IPS-NIHi11 (cell line): ENCODE data around the gene EVA1C.
A peak's percentile ranks its signal among the peaks of the same experiment; 100 is the strongest.
"Not testable (repeated sequence)": the region's sequence is repeated elsewhere in the genome, so short reads cannot be mapped to it uniquely, and the experiment has no call there.

Experiments
- DNase-seq: peaks from one replicate; pipeline ENCODE4 v3.0.0; 2012; ENCODE audit warnings: mixed read lengths, low spot score

Gene EVA1C

DNA sequence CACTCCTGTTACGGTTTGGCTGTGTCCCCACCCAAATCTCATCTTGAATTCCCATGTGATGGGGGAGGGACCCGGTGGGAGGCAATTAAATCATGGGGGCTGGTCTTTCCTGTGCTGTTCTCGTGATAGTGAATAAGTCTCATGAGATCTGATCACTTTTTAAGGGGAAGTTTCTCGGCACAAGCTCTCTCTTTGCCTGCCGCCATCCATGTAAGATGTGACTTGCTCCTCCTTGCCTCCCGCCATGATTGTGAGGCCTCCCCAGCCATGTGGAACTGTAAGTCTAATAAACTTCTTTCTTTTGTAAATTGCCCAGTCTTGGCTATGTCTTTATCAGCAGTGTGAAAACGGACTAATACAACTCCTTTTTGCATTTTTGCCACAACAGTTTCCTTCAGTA is 118.3 kb downstream of the EVA1C start:
- not testable (repeated sequence) for DNase-seq

DNA sequence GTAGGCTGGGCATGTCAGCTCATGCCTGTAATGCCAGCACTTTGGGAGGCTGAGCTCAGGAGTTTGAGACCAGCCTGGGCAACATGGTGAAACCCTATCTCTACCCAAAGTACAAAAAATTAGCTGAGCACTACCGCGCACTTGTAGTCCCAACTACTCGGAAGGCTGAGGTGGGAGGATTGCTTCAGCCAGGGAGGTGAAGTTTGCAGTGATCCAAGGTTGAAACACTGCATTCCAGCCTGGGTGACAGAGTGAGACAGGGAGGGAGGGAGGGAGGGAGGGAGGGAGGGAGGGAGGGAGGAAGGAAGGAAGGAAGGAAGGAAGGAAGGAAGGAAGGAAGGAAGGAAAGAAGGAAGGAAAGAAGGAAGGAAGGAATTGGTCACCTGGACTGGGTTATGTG is 119.1 kb downstream of the EVA1C start:
- DNase-seq, result not testable (repeated sequence)

- peak; percentile 4 for DNase-seq
These were observed 120.1 kb downstream of the EVA1C start for GRCh38 chr21:32532636-32533035.

DNA sequence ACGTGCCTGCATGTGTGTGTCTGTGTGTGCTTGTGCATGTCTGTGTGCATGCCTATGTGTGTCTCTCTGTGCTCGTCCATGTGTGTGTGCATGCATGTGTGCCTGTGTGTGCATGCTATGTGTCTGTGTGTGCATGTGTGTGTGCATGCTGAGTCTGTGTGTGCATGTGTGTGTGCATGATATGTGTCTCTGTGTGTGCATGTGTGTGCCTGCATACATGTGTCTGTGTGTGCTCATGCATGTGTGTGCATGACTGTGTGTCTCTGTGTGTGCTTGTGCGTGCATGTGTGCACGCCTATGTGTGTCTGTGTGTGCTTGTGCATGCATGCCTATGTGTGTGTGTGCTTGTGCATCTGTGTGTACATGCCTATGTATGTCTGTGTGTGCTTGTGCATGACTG is 120.5 kb downstream of the EVA1C start:
- no peak for DNase-seq

DNA sequence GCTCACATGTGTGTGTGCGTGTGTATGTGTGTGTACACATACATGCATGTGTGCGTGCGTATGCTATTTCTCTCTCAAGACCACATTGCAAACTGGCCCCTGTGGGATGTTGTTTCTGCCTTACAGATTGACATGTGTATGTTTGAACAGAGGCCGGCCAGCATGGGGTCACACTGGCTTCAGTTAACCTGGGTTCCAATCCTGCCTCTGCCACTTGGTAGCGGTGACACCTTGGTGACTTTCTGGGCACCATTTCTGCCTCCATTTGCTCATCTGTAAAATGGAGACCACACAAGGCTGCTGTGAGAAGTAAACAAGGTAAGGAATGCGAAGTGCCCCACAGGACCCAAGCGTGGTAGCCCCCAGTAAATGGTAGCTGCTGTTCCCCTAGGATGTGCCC is 121.1 kb downstream of the EVA1C start:
- no peak for DNase-seq

DNA sequence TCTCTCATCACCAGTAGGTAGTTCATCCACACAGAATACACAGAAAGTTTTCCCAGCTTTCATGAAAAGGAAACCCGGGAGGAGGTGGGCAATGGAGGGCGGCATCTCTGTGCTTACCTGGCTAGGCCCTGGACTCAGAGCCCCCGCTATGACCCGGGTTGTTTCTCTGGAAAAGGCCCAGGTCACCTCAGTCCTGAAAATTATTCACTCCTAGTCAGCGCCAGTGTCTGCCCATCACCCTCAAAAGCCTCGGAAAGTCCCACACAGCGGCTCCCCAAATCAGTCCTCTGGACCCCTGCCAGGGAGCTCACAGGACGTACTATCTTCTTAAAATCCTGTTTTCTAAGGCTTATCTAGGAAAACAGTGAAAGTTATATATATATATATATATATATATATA is 121.6 kb downstream of the EVA1C start:
- no peak for DNase-seq

DNA sequence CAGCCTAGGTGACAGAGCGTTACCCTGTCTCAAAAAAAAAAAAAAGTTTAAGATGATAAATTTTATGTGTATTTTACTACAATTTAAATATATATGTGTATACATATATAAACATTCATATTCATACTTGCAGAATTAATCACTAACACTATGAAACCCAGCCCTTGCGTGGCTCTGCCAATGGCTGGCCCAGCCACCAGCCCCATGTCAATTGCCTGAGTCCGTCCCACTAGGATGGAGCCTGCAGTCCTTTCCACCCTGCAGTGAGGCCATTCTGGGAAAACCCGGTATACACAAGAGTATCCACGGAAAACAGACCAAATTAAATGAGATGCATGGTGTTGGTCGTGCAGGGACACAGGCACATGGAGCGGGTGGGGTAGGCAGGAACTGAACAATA is 123.1 kb downstream of the EVA1C start:
- DNase-seq, result no peak

GRCh38 chr21:32537569-32537881 is 125.0 kb downstream of the EVA1C start:
- no peak for DNase-seq

GRCh38 chr21:32538147-32538792 is 125.8 kb downstream of the EVA1C start:
- DNase-seq, result no peak

DNA sequence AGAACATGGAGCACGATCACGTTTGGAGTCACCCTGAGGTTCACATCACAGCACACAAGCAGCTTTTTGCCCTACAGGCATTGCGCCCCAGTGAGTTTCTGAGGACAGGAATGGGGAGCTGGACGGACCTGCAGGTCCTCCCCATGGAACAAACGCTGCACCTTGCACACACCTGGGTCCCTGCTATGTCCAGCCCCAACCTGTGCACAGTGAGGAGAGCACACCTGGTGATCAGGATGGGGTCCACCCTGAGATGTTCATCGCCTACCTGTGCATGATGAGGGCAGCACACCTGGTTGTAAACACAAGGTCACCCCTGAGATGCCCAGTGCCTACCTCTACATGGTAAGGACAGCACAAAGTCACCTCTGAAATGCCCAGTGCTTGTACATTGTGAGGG is 126.9 kb downstream of the EVA1C start:
- DNase-seq, result no peak

DNA sequence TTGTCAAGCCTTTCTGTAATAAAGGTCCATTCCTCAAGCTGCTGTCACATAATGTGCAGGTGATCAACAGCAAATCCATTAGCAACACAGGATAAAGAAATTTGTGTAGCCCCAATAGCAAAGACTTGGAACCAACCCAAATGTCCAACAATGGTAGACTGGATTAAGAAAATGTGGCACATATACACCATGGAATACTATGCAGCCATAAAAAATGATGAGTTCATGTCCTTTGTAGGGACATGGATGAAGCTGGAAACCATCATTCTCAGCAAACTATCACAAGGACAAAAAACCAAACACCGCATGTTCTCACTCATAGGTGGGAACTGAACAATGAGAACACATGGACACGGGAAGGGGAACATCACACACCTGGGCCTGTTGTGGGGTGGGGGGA is 130.6 kb downstream of the EVA1C start:
- DNase-seq, result not testable (repeated sequence)

DNA sequence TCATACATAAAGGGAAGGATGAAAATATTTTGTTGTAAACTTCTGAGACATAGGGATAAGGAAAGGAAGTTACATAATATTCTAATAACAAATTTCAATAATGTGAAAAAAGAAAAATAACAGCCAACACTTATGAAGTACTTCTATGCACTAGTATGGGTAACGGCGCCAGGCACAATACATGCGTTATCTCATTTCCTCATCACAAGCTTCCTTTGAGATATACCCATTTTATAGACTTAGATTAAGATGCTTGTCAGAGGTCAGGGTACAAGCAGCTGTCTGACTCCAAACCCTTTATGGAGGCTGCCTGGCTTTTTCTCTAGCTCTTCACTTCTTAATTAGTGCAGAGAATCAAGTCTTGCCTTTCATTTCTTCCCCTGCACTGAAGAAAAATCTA is 131.5 kb downstream of the EVA1C start:
- DNase-seq, result no peak

DNA sequence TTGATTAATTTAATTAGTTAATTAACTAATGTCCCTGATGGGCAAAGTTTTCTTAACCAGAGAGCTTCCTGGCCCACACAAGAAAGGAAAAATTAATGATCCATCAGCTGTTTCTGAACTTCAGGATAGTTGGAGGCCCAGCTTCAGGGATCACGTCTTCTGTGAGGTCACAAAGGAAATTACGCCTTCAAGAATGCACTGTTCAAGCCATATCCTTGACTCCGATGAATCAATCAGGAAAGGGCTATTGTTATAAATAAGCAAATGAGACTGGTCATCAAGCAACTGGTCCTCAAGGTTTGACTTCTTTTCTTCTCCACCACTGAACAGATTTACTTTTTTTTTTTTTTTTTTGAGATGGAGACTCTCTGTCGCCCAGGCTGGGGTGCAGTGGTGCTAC is 132.2 kb downstream of the EVA1C start:
- DNase-seq, result no peak

DNA sequence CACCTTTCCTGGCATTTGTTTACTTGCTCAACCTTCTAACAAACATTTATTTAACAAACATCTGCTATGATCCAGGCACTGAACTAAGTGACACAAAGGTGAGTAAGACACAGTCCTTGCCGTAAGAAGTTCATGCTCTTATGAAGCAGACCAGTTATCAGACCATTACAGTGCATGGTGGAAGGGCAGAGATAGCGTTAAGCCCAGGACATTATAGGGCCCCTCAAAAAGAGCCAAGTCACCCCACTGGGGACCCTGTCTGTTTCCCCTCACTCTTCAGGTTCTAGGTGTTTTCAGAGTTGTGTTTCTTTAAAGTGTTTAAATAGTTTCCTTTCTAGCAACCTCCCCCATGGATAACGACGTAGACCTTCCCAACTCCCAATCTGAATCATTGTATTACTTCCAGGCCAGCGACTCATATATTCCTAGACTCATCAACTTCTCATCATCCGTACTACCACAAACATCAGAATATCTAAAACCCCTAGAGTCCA is 133.5 kb downstream of the EVA1C start:
- DNase-seq, result no peak

- no peak for DNase-seq
These were observed 134.5 kb downstream of the EVA1C start for GRCh38 chr21:32547018-32547417.

- no peak for DNase-seq
These were observed 136.5 kb downstream of the EVA1C start for GRCh38 chr21:32548978-32549377.

DNA sequence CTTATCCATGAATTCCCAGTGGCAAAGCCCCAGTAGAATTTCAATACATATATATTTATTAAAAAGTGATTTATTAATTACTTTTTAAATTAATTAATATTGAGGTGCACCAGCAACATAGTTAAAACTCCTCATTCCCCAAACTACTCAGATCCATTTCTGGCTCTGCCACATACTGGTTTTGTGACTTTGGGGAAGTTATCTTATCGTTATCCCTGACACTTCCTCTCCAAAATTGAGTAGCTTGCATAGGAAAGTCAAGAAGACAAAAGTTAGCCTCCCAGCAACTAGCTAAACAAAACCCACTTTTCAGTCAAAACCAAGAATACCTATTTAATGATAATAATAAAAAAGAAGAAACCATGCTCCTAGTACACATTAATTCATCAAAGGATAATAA is 136.9 kb downstream of the EVA1C start:
- DNase-seq, result no peak

- DNase-seq, result no peak
These were observed 137.4 kb downstream of the EVA1C start for GRCh38 chr21:32549886-32550285.

DNA sequence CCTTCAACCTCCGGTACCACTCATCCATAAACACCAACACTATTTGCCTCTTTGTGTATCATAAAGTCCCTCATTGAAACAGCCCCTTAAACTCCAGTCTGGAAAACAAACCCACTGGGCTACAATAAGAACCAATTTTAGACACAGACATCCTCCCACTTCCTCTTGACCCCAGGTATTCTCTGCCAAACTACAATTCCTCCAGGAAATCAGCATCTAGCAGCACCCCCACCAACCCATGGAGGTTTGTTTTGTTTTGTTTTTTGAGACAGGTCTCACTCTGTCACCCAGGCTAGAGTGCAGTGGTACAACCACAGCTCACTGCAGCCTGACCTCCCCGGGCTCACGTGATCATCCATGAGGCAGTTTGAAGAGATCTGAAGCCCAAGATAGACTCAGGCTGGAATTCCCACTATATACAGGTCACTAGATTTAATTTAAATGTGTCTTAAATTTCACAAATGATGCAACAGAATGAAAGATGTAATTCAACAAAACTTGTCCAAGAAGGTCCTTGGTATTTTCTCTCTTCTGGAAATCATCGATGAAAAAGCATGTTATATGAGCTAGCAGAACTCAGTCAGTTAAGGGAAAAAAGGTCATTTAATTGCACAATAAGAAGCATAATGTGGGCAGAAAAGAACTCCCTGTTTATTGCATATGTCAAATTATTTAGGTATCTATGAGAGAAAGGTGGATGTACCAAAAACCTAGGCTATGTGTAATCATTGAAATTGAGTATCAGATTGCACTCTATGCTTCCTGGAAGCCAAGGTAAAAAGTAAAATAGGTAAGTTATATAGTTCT is 142.5 kb downstream of the EVA1C start:
- no peak for DNase-seq

DNA sequence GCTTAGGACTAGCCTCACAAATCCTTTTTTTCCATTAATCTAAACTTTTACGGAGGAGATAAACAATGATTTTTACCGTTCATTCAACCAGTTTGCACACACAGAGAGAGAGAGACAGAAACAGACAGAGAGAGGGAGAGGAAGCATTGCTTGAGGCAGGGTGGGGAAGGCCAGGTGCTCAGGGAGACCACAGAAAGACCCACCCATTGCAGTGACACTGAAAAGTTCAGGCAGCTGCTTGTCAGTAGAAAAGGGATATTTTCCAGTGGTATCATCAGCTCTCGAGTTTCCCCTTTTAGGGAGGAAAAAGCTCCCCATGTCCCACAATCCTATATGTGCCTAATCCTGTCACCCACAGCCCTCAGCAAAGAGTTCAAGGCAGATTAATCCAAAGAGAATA is 145.6 kb downstream of the EVA1C start:
- no peak for DNase-seq

GRCh38 chr21:32559006-32559610 is 146.6 kb downstream of the EVA1C start:
- no peak for DNase-seq

GRCh38 chr21:32560896-32561295 is 148.4 kb downstream of the EVA1C start:
- DNase-seq, result no peak

DNA sequence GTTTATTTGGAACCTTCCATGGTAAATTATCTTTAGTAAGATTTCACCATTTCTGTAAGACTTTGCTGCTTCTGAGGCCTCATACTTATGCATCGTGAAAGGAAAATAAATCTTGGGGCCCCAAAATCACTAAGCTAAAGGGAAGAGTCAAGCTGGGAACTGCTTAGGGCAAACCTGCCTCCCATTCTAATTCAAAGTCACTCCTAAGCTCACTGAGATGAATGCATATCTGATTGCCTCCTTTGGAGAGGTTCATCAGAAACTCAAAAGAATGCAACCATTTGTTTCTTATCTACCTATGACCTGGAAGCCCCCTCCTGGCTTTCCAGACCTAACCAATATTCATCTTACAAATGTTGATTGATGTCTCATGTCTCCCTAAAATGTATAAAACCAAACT is 149.0 kb downstream of the EVA1C start:
- not testable (repeated sequence) for DNase-seq
